OCI-LY1 (cell line): ENCODE results near the gene GPSM1.

ENCODE experiments used
- H2AFZ ChIP-seq: fragments of 200-600 bp; sonication (generic), shearing (Covaris generic); 2 replicates; pipeline ENCODE4 v1.6.0; 2014; ENCODE audit warnings: antibody characterized with exemption, mild to moderate bottlenecking, low read length
- H3F3A ChIP-seq: fragments of 200-600 bp; sonication (generic), shearing (Covaris generic); 2 replicates; pipeline ENCODE4 v1.6.0; 2014; ENCODE audit warnings: mild to moderate bottlenecking, antibody characterized with exemption, low read length, moderate library complexity; ENCODE audit not compliant: insufficient read depth
- H3K27ac ChIP-seq: fragments of 200-600 bp; sonication (generic); 2 replicates; pipeline ENCODE4 v1.5.1; 2014; ENCODE audit warnings: low read length, mixed run types, mild to moderate bottlenecking, low read depth; ENCODE audit not compliant: poor library complexity, severe bottlenecking
- H3K27me3 ChIP-seq: fragments of 200-600 bp; sonication (generic); 2 replicates; pipeline ENCODE4 v1.6.0; 2014; ENCODE audit warnings: antibody characterized with exemption, mild to moderate bottlenecking, low read length, moderate library complexity; ENCODE audit not compliant: insufficient read depth
- H3K36me3 ChIP-seq: fragments of 200-600 bp; sonication (generic); 2 replicates; pipeline ENCODE4 v1.6.1; 2014; ENCODE audit warnings: mild to moderate bottlenecking, antibody characterized with exemption, low read length, moderate library complexity, mixed read lengths; ENCODE audit not compliant: insufficient read depth
- H3K4me1 ChIP-seq: fragments of 200-600 bp; sonication (generic); 2 replicates; pipeline ENCODE4 v1.5.1; 2014; ENCODE audit warnings: mild to moderate bottlenecking, low read length, moderate library complexity; ENCODE audit not compliant: insufficient read depth, severe bottlenecking
- H3K4me2 ChIP-seq: fragments of 200-600 bp; sonication (generic), shearing (Covaris generic); 2 replicates; pipeline ENCODE4 v1.6.1; 2014; ENCODE audit warnings: low read length
- H3K4me3 ChIP-seq: fragments of 200-600 bp; sonication (generic); 2 replicates; pipeline ENCODE4 v1.5.1; 2014; ENCODE audit warnings: low read length, low read depth, mild to moderate bottlenecking, mixed read lengths; ENCODE audit not compliant: poor library complexity, severe bottlenecking
- H3K79me2 ChIP-seq: fragments of 200-600 bp; shearing (Covaris generic); 2 replicates; pipeline ENCODE4 v1.6.1; 2016; ENCODE audit warnings: mixed run types, low read length, mixed read lengths; ENCODE audit not compliant: insufficient read depth
- H3K9ac ChIP-seq: fragments of 200-600 bp; sonication (generic), shearing (Covaris generic); 2 replicates; pipeline ENCODE4 v1.6.1; 2014; ENCODE audit warnings: mild to moderate bottlenecking, low read length, mixed read lengths
- H3K9me2 ChIP-seq: fragments of 200-600 bp; sonication (generic), shearing (Covaris generic); 2 replicates; pipeline ENCODE4 v1.6.1; 2014; ENCODE audit warnings: low read depth, mild to moderate bottlenecking, low read length, mixed read lengths
- H3K9me3 ChIP-seq: fragments of 200-600 bp; shearing (Covaris generic); 2 replicates; pipeline ENCODE4 v1.6.1; 2014; ENCODE audit warnings: low read length, mixed read lengths
- H4K20me1 ChIP-seq: fragments of 200-600 bp; sonication (generic), shearing (Covaris generic); 2 replicates; pipeline ENCODE4 v1.6.0; 2016; ENCODE audit warnings: mild to moderate bottlenecking, low read length; ENCODE audit not compliant: insufficient read depth
- EZH2 ChIP-seq: fragments of 200-600 bp; sonication (generic), shearing (Covaris generic); IDR thresholded peaks from 2 replicates; pipeline ENCODE4 v1.8.0; 2017; ENCODE audit warnings: borderline replicate concordance, mixed run types, mild to moderate bottlenecking, antibody characterized with exemption, low read length, moderate library complexity, mixed read lengths
- TF ChIP-seq, protein P1 (sequence below): fragments of 200-600 bp; sonication (generic), shearing (Covaris generic); IDR thresholded peaks from 2 replicates; pipeline ENCODE4 v1.5.1; 2017; ENCODE audit warnings: mild to moderate bottlenecking, antibody characterized with exemption, low read length, moderate library complexity, mixed read lengths

GPSM1 gene

DNA sequence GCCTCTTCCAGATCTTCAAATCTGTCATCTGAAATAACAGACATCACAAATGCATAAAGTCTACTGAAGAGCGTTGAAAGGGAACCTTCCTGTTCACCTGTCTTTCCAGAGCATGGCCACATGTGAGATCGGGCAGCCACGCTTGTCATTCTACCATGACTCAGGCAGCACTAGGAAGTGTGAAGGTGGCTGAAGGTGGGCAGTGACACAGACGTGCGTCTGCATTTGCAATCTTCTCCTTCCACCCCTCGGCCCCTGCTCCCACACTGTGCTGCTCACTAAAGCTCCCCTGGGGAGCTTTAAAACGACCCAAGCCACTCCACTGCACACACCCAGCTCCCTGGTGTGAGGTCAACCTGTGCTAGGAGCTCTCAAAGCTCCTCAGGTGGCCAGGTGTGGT is 80.6 kb downstream of the GPSM1 start:
- no peak for TF ChIP-seq EZH2
- TF ChIP-seq, protein P1, sequence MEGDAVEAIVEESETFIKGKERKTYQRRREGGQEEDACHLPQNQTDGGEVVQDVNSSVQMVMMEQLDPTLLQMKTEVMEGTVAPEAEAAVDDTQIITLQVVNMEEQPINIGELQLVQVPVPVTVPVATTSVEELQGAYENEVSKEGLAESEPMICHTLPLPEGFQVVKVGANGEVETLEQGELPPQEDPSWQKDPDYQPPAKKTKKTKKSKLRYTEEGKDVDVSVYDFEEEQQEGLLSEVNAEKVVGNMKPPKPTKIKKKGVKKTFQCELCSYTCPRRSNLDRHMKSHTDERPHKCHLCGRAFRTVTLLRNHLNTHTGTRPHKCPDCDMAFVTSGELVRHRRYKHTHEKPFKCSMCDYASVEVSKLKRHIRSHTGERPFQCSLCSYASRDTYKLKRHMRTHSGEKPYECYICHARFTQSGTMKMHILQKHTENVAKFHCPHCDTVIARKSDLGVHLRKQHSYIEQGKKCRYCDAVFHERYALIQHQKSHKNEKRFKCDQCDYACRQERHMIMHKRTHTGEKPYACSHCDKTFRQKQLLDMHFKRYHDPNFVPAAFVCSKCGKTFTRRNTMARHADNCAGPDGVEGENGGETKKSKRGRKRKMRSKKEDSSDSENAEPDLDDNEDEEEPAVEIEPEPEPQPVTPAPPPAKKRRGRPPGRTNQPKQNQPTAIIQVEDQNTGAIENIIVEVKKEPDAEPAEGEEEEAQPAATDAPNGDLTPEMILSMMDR = no peak
- peaks cover 31% of the 10 kb centered on the region for H3K4me1 ChIP-seq
- no peaks in the 10 kb centered on the region for H4K20me1 ChIP-seq
- H3K4me2 ChIP-seq = no peak overlapping the region
- no peak overlapping the region for H3K9ac ChIP-seq
- no peaks in the 10 kb centered on the region for H3K9me2 ChIP-seq
- H2AFZ ChIP-seq = no peak overlapping the region
- no peaks in the 10 kb centered on the region for H3F3A ChIP-seq
- H3K79me2 ChIP-seq = peaks cover 26% of the 10 kb centered on the region
- H3K9me3 ChIP-seq = no peaks in the 10 kb centered on the region
- H3K27ac ChIP-seq = no peak overlapping the region
- no peak overlapping the region for H3K4me3 ChIP-seq
- H3K27me3 ChIP-seq = no peaks in the 10 kb centered on the region
- peaks cover 65% of the 10 kb centered on the region for H3K36me3 ChIP-seq
